MM.1S (cell line): Measurements from ENCODE around the gene HDAC7.

ENCODE experiments used
- DNase-seq: peaks from one replicate; pipeline ENCODE4 v3.0.0-alpha.2; 2015
- H2AFZ ChIP-seq: fragments of 300-600 bp; sonication (generic); 2 replicates; pipeline ENCODE4 v1.6.0; 2016; ENCODE audit warnings: antibody characterized with exemption, low read length
- H3F3A ChIP-seq: fragments of 300-600 bp; sonication (generic); 2 replicates; pipeline ENCODE4 v1.6.1; 2016; ENCODE audit warnings: mild to moderate bottlenecking, antibody characterized with exemption, low read length, moderate library complexity, mixed read lengths; ENCODE audit not compliant: insufficient read depth
- H3K27ac ChIP-seq: fragments of 300-600 bp; sonication (generic); 2 replicates; pipeline ENCODE4 v1.5.1; 2016; ENCODE audit warnings: mild to moderate bottlenecking, low read length
- H3K27me3 ChIP-seq: fragments of 300-600 bp; sonication (generic); replicated peaks from 2 replicates; pipeline ENCODE4 v1.6.0; 2016; ENCODE audit warnings: low read length; ENCODE audit not compliant: insufficient read depth
- H3K36me3 ChIP-seq: fragments of 300-600 bp; sonication (generic); replicated peaks from 2 replicates; pipeline ENCODE4 v1.6.1; 2016; ENCODE audit warnings: mild to moderate bottlenecking, low read length, mixed read lengths; ENCODE audit not compliant: insufficient read depth
- H3K4me1 ChIP-seq: fragments of 300-600 bp; sonication (generic); 2 replicates; pipeline ENCODE4 v1.6.1; 2016; ENCODE audit warnings: low read length, mixed read lengths
- H3K4me2 ChIP-seq: fragments of 300-600 bp; sonication (generic); 2 replicates; pipeline ENCODE4 v1.6.0; 2016; ENCODE audit warnings: low read depth, low read length
- H3K4me3 ChIP-seq: fragments of 300-600 bp; sonication (generic); 2 replicates; pipeline ENCODE4 v1.5.1; 2016; ENCODE audit warnings: low read length, mixed read lengths
- H3K79me2 ChIP-seq: fragments of 300-600 bp; sonication (generic); 2 replicates; pipeline ENCODE4 v1.6.1; 2016; ENCODE audit warnings: mixed run types, low read length, mixed read lengths
- H3K9ac ChIP-seq: fragments of 300-600 bp; sonication (generic); 2 replicates; pipeline ENCODE4 v1.6.1; 2016; ENCODE audit warnings: low read length, mixed read lengths
- H3K9me2 ChIP-seq: fragments of 300-600 bp; sonication (generic); replicated peaks from 2 replicates; pipeline ENCODE4 v1.6.1; 2016; ENCODE audit warnings: mild to moderate bottlenecking, low read length, mixed read lengths; ENCODE audit not compliant: insufficient read depth
- H3K9me3 ChIP-seq: fragments of 300-600 bp; sonication (generic); replicated peaks from 2 replicates; pipeline ENCODE4 v1.6.1; 2016; ENCODE audit warnings: mild to moderate bottlenecking, low read length, mixed read lengths; ENCODE audit not compliant: insufficient read depth
- H4K20me1 ChIP-seq: fragments of 300-600 bp; sonication (generic); 2 replicates; pipeline ENCODE4 v1.6.1; 2016; ENCODE audit warnings: mild to moderate bottlenecking, low read length, moderate library complexity, mixed read lengths; ENCODE audit not compliant: insufficient read depth
- CTCF ChIP-seq: fragments of 300-600 bp; sonication (generic); IDR thresholded peaks from 2 replicates; pipeline ENCODE4 v1.5.1; 2016; ENCODE audit warnings: antibody characterized with exemption, low read length, mixed read lengths
- EZH2 ChIP-seq: fragments of 300-600 bp; sonication (generic); optimal IDR thresholded peaks from 2 replicates; pipeline ENCODE3; 2017; ENCODE audit warnings: low read depth, mild to moderate bottlenecking, antibody characterized with exemption, low read length, mixed read lengths
- EZH2phosphoT487 ChIP-seq: fragments of 300-600 bp; sonication (generic); IDR thresholded peaks from 2 replicates; pipeline ENCODE4 v1.6.1; 2018; ENCODE audit warnings: antibody characterized with exemption, low read length

The HDAC7 gene

DNA sequence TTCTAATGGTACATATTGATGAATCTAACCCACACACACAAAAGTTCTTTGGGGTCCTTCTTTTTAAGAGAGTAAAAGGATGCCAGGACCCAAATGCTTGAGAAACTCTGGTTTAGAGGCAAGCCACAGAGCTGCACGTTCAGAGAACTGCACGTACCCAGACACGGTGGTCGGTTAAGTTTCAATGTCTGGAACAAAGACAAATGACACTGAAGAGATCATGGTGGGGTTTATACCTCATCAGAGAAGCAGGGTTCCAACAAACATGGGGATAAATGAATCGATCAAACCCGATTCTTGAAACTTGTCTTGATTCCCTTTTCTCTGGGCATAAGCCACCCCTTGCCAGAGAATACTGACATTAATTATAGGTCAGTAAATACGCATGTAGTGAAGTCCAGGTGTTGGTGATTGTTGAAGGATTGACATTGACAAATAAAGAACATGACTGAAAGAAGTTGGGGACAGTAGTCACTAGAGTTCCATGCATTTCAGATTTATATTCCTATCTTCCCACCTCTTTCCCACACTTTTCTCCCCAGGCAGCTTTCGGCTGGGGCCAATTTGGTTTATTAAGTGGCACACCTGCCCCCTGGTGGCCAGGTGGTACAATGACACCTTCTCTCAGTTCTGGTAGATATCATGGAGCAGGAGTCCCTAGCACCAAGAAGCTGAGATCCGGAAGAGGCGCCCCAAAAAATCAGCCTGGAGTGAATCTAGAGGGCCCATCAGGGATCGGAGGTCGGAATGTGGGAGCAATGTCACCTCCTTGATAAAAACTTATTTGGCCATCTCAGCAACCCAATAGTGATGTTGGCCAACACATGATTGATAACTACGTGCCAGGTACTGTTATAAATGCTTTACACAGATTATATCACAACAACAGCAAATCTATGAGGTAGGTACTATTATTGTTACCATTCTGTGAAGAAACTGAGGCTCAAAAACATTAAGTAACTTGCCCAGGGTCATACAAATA is 17.8 kb upstream of the HDAC7 start:
- no peak overlapping the region for H2AFZ ChIP-seq
- peaks cover 11% of the 10 kb centered on the region for H3F3A ChIP-seq
- H3K27me3 ChIP-seq, result no peaks in the 10 kb centered on the region
- H3K9ac ChIP-seq, result no peak overlapping the region; the same call in 1 of the 2 replicates
- no peaks in the 10 kb centered on the region for H3K9me2 ChIP-seq
- H3K9me3 ChIP-seq, result no peaks in the 10 kb centered on the region
- H3K27ac ChIP-seq, result peak overlapping the region; percentile 26; the same call in 1 of the 2 replicates
- peak; percentile 71 for DNase-seq
- no peak overlapping the region for H3K4me3 ChIP-seq
- H3K79me2 ChIP-seq, result no peaks in the 10 kb centered on the region
- no peaks in the 10 kb centered on the region for H3K36me3 ChIP-seq
- no peaks in the 10 kb centered on the region for H4K20me1 ChIP-seq
- peak overlapping the region; percentile 60 for H3K4me2 ChIP-seq
- TF ChIP-seq EZH2 (no peak), EZH2phosphoT487 (no peak), CTCF (peak; percentile 89)
- peaks cover 21% of the 10 kb centered on the region for H3K4me1 ChIP-seq

DNA sequence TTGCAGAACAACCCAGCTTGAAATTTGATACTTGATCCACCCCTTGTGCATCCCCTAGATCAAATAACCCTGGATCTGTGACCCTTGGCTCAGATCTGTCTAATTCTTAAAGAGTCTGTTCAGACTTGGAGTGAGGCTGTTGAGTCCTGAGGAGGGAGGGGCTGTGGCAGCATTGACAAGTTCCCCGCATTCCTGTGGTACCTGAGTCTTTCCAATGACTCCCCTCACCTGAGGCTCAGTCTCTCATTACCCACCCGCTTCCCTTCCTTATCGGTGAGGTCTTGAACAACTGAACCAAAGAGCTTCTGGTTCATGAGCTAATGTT is 16.1 kb upstream of the HDAC7 start:
- Histone ChIP-seq H3K4me1 (peaks cover 21% of the 10 kb centered on the region), H3K4me2 (no peak overlapping the region), H3K79me2 (no peaks in the 10 kb centered on the region), H2AFZ (no peak overlapping the region), H3K27me3 (no peaks in the 10 kb centered on the region), H3K9me2 (no peaks in the 10 kb centered on the region), H3K36me3 (no peaks in the 10 kb centered on the region), H3K9ac (no peak overlapping the region), H3K27ac (no peak overlapping the region), H3F3A (peaks cover 11% of the 10 kb centered on the region), H3K4me3 (no peak overlapping the region), H3K9me3 (no peaks in the 10 kb centered on the region), H4K20me1 (no peaks in the 10 kb centered on the region)
- no peak for DNase-seq
- TF ChIP-seq EZH2, result no peak
- TF ChIP-seq CTCF, result no peak
- no peak for TF ChIP-seq EZH2phosphoT487

DNA sequence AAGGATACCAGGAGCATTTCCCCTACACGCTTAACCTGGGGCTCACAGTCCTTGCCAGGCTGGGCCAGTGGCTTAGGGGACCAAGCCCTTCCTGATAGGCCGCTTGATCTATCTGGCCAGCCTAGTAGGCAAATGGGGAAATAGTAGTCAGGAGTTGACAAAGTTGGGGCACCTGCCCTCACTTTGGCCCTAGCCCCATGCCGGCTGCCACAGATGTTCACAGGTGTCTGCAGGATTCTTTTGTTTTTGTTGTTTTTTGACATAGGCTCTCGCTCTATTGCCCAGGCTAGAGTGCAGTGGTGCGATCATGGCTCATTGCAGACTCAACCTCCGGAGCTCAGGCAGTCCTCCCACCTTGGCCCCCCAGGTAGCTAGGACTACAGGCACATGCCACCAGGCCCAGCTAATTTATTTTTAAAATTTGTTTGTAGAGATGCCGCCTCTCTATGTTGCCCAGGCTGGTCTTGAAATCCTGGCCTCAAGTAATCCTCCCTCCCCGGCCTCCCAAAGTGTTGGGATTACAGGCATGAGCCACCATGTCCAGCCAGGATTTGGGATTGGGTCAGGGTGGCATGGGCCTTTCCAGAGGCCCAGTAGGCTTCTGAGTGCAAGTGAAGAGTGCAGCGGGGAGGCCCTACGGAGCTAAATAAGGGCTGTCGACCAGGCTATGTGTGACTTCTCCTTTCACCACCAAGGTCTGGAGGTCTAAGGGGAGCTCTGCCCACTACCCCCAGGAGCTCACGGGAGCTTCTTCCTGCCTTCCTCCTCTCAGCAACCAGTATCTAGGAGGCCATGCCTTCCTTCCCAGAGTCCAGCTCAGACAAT is 15.5 kb upstream of the HDAC7 start:
- Histone ChIP-seq H3K4me2 (no peak overlapping the region), H2AFZ (no peak overlapping the region)

More for the DNA sequence above, 15.5 kb upstream of the HDAC7 start:
- no peak for TF ChIP-seq EZH2phosphoT487
- TF ChIP-seq EZH2, result no peak
- no peak for TF ChIP-seq CTCF
- H3K27me3 ChIP-seq, result no peaks in the 10 kb centered on the region
- H3K4me1 ChIP-seq, result peaks cover 21% of the 10 kb centered on the region
- no peaks in the 10 kb centered on the region for H4K20me1 ChIP-seq
- no peak for DNase-seq
- no peaks in the 10 kb centered on the region for H3K36me3 ChIP-seq
- no peak overlapping the region for H3K9ac ChIP-seq
- H3K4me3 ChIP-seq, result no peak overlapping the region
- H3K9me3 ChIP-seq, result no peaks in the 10 kb centered on the region
- no peak overlapping the region for H3K27ac ChIP-seq
- H3K79me2 ChIP-seq, result no peaks in the 10 kb centered on the region
- H3K9me2 ChIP-seq, result no peaks in the 10 kb centered on the region
- peaks cover 11% of the 10 kb centered on the region for H3F3A ChIP-seq
